Islet precursor cell (in vitro differentiated cells): ENCODE data around the gene NOM1.
A peak's percentile ranks its signal among the peaks of the same experiment; 100 is the strongest.
"Not testable (repeated sequence)": the region's sequence is repeated elsewhere in the genome, so short reads cannot be mapped to it uniquely, and the experiment has no call there.

Source experiments
- DNase-seq: peaks from one replicate; pipeline ENCODE4 v3.0.0-alpha.2; 2018

The NOM1 gene

GRCh38 chr7:156949541-156950380 lies at the start of gene NOM1:
TSS of gene NOM1 (plus strand) at chr7:156949712. CDS start at chr7:156949738, 26 bp downstream.
- DNase-seq: peak; percentile 90

- not testable (repeated sequence) for DNase-seq
Observed at GRCh38 chr7:156900093-156900492, 49.4 kb upstream of the NOM1 start.

DNA sequence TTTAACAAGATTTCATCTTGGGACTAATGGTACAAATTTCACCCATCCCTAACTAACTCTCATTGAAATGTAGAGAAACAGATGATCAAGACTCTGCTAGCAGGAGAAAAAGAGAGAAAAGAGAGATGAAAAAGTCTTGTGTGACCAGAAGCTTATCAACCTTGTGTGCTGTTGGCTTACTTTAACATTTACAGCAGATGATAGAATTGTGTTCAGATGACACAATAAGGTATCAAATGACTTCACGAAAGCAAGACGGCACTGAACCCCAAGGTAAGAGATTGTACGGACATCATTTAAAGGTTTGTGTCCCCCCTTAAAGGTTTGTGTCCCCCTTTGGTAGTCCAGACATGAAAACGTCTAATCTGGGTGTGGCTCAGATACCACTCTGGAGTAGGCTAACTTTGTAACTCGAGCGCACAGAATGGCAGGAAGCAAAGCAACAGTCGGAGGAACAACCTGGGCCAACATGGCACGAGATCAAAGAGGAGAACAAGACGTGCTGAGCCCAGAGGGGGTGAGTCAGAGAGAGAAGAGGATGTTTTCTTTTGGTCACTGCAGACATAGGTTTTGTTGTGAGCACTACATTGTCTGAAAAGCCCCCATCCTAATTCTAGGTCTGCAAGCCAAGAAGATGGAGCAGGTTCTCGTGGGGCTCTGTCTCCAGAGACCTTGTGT lies 46.1 kb upstream of the NOM1 start:
- DNase-seq: peak; percentile 52

GRCh38 chr7:156906200-156906649 lies 43.3 kb upstream of the NOM1 start:
- no peak for DNase-seq

- no peak for DNase-seq
Observed at GRCh38 chr7:156907656-156908055, 41.9 kb upstream of the NOM1 start.

- DNase-seq: not testable (repeated sequence)
Observed at GRCh38 chr7:156909574-156910252, 39.8 kb upstream of the NOM1 start.

DNA sequence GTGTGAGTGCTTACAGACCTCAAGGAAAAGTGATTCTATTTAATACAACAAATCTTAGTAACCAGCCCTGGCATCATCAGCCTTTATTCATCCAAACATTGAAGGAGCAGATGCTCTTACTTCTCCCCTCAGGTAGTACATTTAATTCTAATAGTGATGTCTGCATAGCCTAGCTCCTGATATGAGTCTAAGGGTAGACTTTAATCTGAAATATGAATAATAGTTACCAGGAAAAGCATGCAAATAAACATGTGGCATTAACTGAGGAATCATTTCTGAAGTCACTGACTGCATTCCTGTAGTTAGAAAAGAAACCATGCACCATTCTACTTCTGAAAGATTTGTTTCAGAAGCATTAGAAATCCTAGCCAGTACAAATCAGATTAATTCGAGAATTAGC lies 30.9 kb upstream of the NOM1 start:
- no peak for DNase-seq

- peak; percentile 52 for DNase-seq
Observed at GRCh38 chr7:156919132-156919713, 30.3 kb upstream of the NOM1 start.

GRCh38 chr7:156920076-156920475 lies 29.4 kb upstream of the NOM1 start:
- DNase-seq: no peak

DNA sequence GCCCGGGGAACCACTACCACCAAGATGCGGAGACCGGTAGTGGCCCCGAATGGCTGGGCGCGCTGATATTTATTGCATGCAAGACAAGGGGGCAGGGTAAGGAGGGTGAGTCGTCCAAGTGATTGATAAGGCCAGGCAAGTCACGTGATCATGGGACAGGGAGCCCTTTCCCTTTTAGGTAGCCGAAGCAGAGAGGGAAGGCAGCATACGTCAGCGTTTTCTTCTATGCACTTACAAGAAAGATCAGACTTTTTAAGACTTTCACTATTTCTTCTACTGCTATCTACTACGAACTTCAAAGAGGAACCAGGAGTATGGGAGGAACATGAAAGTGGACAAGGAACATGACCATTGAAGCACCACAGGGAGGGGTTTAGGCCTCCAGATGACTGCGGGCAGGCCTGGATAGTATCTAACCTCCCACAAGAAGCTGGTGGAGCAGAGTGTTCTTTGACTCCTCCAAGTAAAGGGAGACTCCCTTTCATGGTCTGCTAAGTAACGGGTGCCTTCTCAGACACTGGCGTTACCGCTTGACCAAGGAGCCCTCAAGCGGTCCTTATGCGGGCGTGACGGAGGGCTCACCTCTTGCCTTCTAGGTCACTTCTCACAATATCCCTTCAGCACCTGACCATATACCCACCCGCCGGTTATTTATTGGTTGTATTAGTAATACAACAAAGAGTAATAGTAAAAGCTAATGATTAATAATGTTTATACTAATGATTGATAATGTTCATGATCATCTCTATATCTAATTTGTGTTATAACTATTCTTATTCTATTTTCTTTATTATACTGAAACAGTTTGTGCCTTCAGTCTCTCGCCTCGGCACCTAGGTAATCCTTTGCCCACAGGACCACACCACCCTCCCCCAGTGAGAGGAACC lies 28.8 kb upstream of the NOM1 start:
- peak; percentile 58 for DNase-seq

DNA sequence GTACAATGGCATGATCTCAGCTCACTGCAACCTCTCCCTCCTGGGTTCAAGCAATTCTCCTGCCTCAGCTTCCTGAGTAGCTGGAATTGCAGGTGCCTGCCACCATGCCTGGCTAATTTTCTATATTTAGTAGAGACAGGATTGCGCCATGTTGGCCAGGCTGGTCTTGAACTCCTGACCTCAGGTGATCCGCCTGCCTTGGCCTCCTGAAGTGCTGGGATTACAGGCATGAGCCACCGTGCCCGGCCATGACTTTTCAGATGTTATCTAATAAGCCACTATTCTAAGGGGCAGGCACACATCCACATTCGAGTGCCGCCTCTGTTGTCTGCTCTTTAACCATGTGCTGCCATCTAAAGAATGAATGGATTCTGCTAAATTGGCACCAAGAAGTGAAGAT lies 27.2 kb upstream of the NOM1 start:
- not testable (repeated sequence) for DNase-seq

- DNase-seq: not testable (repeated sequence)
Observed at GRCh38 chr7:156925821-156926220, 23.7 kb upstream of the NOM1 start.

- DNase-seq: no peak
Observed at GRCh38 chr7:156927571-156928405, 21.7 kb upstream of the NOM1 start.

DNA sequence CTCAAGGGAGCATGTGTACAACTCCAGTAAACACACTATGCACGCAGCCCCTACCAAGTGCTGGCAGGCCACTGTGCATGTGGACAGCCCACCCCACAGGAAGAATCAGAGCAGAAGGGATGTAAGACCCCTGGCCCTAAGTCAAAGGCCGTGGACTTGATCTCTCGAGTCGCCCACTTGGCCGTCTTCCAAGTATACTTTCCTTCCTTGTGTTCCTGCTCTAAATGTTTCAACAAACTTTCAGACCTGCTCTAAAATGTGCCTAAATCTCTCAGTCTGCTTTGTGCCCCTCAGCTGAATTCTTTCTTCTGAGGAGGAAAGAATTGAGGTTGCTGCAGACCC lies 21.1 kb upstream of the NOM1 start:
- no peak for DNase-seq

DNA sequence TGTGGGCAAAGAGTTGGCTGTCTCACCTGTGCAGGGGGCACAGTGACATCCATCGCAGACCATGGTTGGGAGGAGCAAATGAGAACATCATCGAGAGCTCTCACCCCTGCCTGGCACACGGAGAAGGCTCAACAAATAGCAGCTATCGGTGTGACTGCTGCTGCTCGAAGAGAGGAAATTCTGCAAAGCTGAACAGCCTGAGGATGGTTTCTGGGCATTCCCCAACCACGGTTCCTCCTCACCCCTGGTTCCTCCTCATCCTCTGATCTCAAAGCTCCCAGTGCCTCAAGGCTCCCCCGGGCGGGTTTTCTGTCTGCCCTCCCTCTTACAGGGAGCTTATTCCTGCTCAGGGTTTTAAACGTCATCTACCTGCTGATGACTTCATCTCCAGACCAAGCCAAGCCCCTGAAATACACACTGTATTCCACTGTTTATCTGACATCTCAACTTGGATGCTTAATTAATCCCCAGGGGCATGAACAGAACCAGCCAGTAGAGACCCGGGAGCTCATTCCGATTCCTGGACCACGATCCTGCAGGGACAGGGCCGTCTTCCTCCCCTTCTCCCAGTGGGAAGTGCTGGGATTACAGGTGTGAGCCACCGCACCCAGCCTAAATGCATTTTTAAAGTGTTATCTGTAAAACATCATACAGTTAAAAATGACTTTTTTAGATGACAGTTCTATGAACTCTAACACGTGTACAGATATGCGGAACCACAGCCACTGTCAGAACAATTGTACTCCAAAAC lies 19.5 kb upstream of the NOM1 start:
- no peak for DNase-seq

- no peak for DNase-seq
Observed at GRCh38 chr7:156932006-156932405, 17.5 kb upstream of the NOM1 start.

GRCh38 chr7:156935250-156935649 lies 14.3 kb upstream of the NOM1 start:
- no peak for DNase-seq

DNA sequence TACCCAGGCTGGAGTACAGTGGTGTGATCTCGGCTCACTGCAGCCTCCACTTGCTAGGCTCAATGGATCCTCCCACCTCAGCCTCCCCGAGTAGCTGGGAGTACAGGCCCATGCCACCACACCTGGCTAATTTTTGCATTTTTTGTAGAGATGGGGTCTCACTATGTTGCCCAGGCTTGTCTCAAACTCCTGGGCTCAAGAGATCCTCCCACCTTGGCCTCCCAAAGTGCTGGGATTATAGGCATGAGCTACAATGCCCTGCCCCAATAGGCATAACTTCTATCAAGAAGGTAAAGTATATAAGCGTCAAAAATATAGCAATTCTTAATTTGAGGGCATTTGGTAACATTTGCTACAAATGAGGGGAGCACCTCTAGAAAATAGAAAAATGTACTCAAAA lies 12.7 kb upstream of the NOM1 start:
- not testable (repeated sequence) for DNase-seq

GRCh38 chr7:156940421-156941122 lies 8.9 kb upstream of the NOM1 start:
- DNase-seq: no peak
